Activated naive CD8-positive, alpha-beta T cell treated with anti-CD3 and anti-CD28 coated beads for 36 hours (primary cell): Measurements from ENCODE around the gene ZNF575. TPM values are rescaled to one million over a fixed set of nuclear protein-coding genes. Genes with fewer than 3 reads are reported as not detected.
A peak's percentile ranks its signal among the peaks of the same experiment; 100 is the strongest.

Source experiments
- DNase-seq: peaks from one replicate; pipeline ENCODE4 v3.0.0; 2021
- H3K27ac Mint-ChIP-seq: one replicate; pipeline ENCODE4 v1.8.0; 2022; ENCODE audit warnings: mild to moderate bottlenecking, moderate library complexity, mixed read lengths
- H3K27me3 Mint-ChIP-seq: one replicate; pipeline ENCODE4 v1.8.0; 2022; ENCODE audit warnings: mild to moderate bottlenecking, mixed read lengths
- H3K36me3 Mint-ChIP-seq: one replicate; pipeline ENCODE4 v1.8.0; 2021; ENCODE audit warnings: mild to moderate bottlenecking, mixed read lengths
- H3K4me1 Mint-ChIP-seq: one replicate; pipeline ENCODE4 v1.8.0; 2021; ENCODE audit warnings: mixed read lengths
- H3K4me3 Mint-ChIP-seq: one replicate; pipeline ENCODE4 v1.8.0; 2022; ENCODE audit warnings: mild to moderate bottlenecking, moderate library complexity, mixed read lengths
- H3K9me3 Mint-ChIP-seq: one replicate; pipeline ENCODE4 v1.8.0; 2022; ENCODE audit warnings: mixed read lengths
- total RNA-seq, 2 experiments: library from RNA; stranded (reverse); gene quantifications; one replicate each; pipeline ENCODE4 v1.2.3, GENCODE V29; 2021

The ZNF575 gene
- total RNA-seq, 2 experiments from 2014 or later: 2.0 to 2.2 TPM

- peak; percentile 34 for DNase-seq
- no peaks in the 10 kb centered on the region for H3K9me3 Mint-ChIP-seq
- H3K27me3 Mint-ChIP-seq: no peaks in the 10 kb centered on the region
- peaks cover 5% of the 10 kb centered on the region for H3K36me3 Mint-ChIP-seq
- H3K4me3 Mint-ChIP-seq: peak overlapping the region; percentile 94
- H3K27ac Mint-ChIP-seq: peak overlapping the region; percentile 92
- H3K4me1 Mint-ChIP-seq: peaks cover 23% of the 10 kb centered on the region
Measured at GRCh38 chr19:43525836-43526771, 6.9 kb upstream of the ZNF575 start.

- Mint-ChIP-seq H3K27ac (peak within 1 kb of the TSS; percentile 92), H3K4me1 (peaks cover 23% of the 10 kb centered on the region), H3K27me3 (no peaks in the 10 kb centered on the region), H3K4me3 (peak within 1 kb of the TSS; percentile 94), H3K36me3 (peaks cover 5% of the 10 kb centered on the region), H3K9me3 (no peaks in the 10 kb centered on the region)
- peak; percentile 83 for DNase-seq
Measured at GRCh38 chr19:43526884-43527859, 5.8 kb upstream of the ZNF575 start, which contains the start of gene ETHE1. Gene ETHE1, minus strand, starts transcription at chr19:43527201. Its CDS starts 24 bp downstream, at chr19:43527177.

GRCh38 chr19:43527860-43528622, 4.9 kb upstream of the ZNF575 start:
- Mint-ChIP-seq H3K4me1 (peaks cover 27% of the 10 kb centered on the region), H3K4me3 (no peak overlapping the region), H3K27ac (no peak overlapping the region), H3K36me3 (peaks cover 2% of the 10 kb centered on the region), H3K9me3 (no peaks in the 10 kb centered on the region), H3K27me3 (no peaks in the 10 kb centered on the region)
- no peak for DNase-seq

GRCh38 chr19:43532571-43532961, 422 bp upstream of the ZNF575 start:
- Mint-ChIP-seq H3K27me3 (no peaks in the 10 kb centered on the region), H3K36me3 (peaks cover 5% of the 10 kb centered on the region), H3K27ac (peak overlapping the region; percentile 84), H3K4me1 (peaks cover 20% of the 10 kb centered on the region), H3K9me3 (no peaks in the 10 kb centered on the region), H3K4me3 (peak overlapping the region; percentile 92)
- no peak for DNase-seq

- peak overlapping the region; percentile 92 for H3K4me3 Mint-ChIP-seq
- peaks cover 14% of the 10 kb centered on the region for H3K4me1 Mint-ChIP-seq
- H3K27me3 Mint-ChIP-seq: no peaks in the 10 kb centered on the region
- H3K9me3 Mint-ChIP-seq: peaks cover 3% of the 10 kb centered on the region
- peaks cover 13% of the 10 kb centered on the region for H3K36me3 Mint-ChIP-seq
- peak overlapping the region; percentile 97 for H3K27ac Mint-ChIP-seq
- DNase-seq: peak; percentile 97
Measured at GRCh38 chr19:43533546-43534304, 737 bp downstream of the ZNF575 start.

- Mint-ChIP-seq H3K9me3 (peaks cover 7% of the 10 kb centered on the region), H3K27me3 (no peaks in the 10 kb centered on the region), H3K36me3 (peaks cover 19% of the 10 kb centered on the region), H3K27ac (peak overlapping the region; percentile 97), H3K4me3 (peak overlapping the region; percentile 92), H3K4me1 (peaks cover 14% of the 10 kb centered on the region)
- no peak for DNase-seq
Measured at GRCh38 chr19:43534305-43534815, 1.4 kb downstream of the ZNF575 start.

- Mint-ChIP-seq H3K4me3 (peak overlapping the region; percentile 40), H3K36me3 (peaks cover 26% of the 10 kb centered on the region), H3K9me3 (peaks cover 7% of the 10 kb centered on the region), H3K4me1 (peaks cover 14% of the 10 kb centered on the region), H3K27ac (peak overlapping the region; percentile 76), H3K27me3 (no peaks in the 10 kb centered on the region)
- DNase-seq: peak; percentile 36
Measured at GRCh38 chr19:43534816-43535761, 2.1 kb downstream of the ZNF575 start.

- Mint-ChIP-seq H3K36me3 (peaks cover 40% of the 10 kb centered on the region), H3K27me3 (no peaks in the 10 kb centered on the region), H3K4me1 (peaks cover 3% of the 10 kb centered on the region), H3K27ac (no peak overlapping the region), H3K4me3 (no peak overlapping the region), H3K9me3 (peaks cover 7% of the 10 kb centered on the region)
- DNase-seq: no peak
Measured at GRCh38 chr19:43538922-43539321, 5.9 kb downstream of the ZNF575 start.

- Mint-ChIP-seq H3K27ac (no peak overlapping the region), H3K27me3 (no peaks in the 10 kb centered on the region), H3K4me3 (no peak overlapping the region), H3K4me1 (peaks cover under 1% of the 10 kb centered on the region), H3K9me3 (peaks cover 7% of the 10 kb centered on the region), H3K36me3 (peaks cover 40% of the 10 kb centered on the region)
- no peak for DNase-seq
Measured at GRCh38 chr19:43540381-43540780, 7.4 kb downstream of the ZNF575 start.

- Mint-ChIP-seq H3K9me3 (peaks cover 7% of the 10 kb centered on the region), H3K36me3 (peaks cover 39% of the 10 kb centered on the region), H3K4me3 (no peak overlapping the region), H3K4me1 (no peaks in the 10 kb centered on the region), H3K27me3 (no peaks in the 10 kb centered on the region), H3K27ac (no peak overlapping the region)
- DNase-seq: no peak
Measured at GRCh38 chr19:43541920-43542650, 9.1 kb downstream of the ZNF575 start.

GRCh38 chr19:43544077-43544476, 11.1 kb downstream of the ZNF575 start:
- Mint-ChIP-seq H3K4me1 (no peaks in the 10 kb centered on the region), H3K27ac (no peak overlapping the region), H3K27me3 (no peaks in the 10 kb centered on the region), H3K9me3 (peaks cover 3% of the 10 kb centered on the region), H3K4me3 (no peak overlapping the region), H3K36me3 (peaks cover 25% of the 10 kb centered on the region)
- DNase-seq: no peak

GRCh38 chr19:43545276-43545675, 12.3 kb downstream of the ZNF575 start:
- no peak overlapping the region for H3K4me3 Mint-ChIP-seq
- H3K36me3 Mint-ChIP-seq: peaks cover 13% of the 10 kb centered on the region
- no peak for DNase-seq
- H3K4me1 Mint-ChIP-seq: no peaks in the 10 kb centered on the region
- H3K9me3 Mint-ChIP-seq: no peaks in the 10 kb centered on the region
- no peaks in the 10 kb centered on the region for H3K27me3 Mint-ChIP-seq
- H3K27ac Mint-ChIP-seq: no peak overlapping the region
